ENCODE data around the gene TSPAN12. TPM values are rescaled to one million over a fixed set of nuclear protein-coding genes. Genes with fewer than 3 reads are reported as not detected.

The TSPAN12 gene
- total RNA-seq, 1 experiment from 2014 or later, result 8.7 TPM

GRCh38 chr7:120797026-120797645 lies 60.8 kb downstream of the TSPAN12 start:
- no peaks in the 10 kb centered on the region for H3K79me1 ChIP-seq (ENCODE audit: insufficient read depth, low read depth, low read length, poor library complexity, severe bottlenecking)
- H2AK5ac ChIP-seq (ENCODE audit: insufficient read length, low read length), result no peak overlapping the region
- no peaks in the 10 kb centered on the region for H3K23me2 ChIP-seq (ENCODE audit: insufficient read length, low read depth, low read length, poor library complexity, severe bottlenecking)
- H3K4me3 Mint-ChIP-seq, result no peak overlapping the region
- H3K27ac Mint-ChIP-seq, result no peak overlapping the region
- no peak overlapping the region for H2BK15ac ChIP-seq (ENCODE audit: low read depth, low read length)
- no peak overlapping the region for H3T11ph ChIP-seq (ENCODE audit: low read length)
- H3K9me3 Mint-ChIP-seq, result peaks cover 0 to 3% of the 10 kb centered on the region in 2 experiments; a peak in 3 of 5 replicates
- peaks cover 9 to 18% of the 10 kb centered on the region in 2 experiments for H3K4me1 Mint-ChIP-seq
- H4K20me1 ChIP-seq (ENCODE audit: control insufficient read depth, insufficient read depth, insufficient read length), result no peaks in the 10 kb centered on the region
- no peak overlapping the region for H2BK20ac ChIP-seq (ENCODE audit: low read depth, low read length, poor library complexity, severe bottlenecking)
- H3K36me3 Mint-ChIP-seq (ENCODE audit: insufficient read depth in 1 of 3, low read depth in 3 of 3), result peaks cover 7 to 13% (median 10%) of the 10 kb centered on the region in 3 experiments
- H3K9me3 ChIP-seq (ENCODE audit: control insufficient read depth, low read depth, low read length), result no peaks in the 10 kb centered on the region
- no peak overlapping the region for H3K4me2 ChIP-seq (ENCODE audit: insufficient read depth, insufficient read length, low read length)
- H3K14ac ChIP-seq (ENCODE audit: insufficient read depth, low read length), result no peak overlapping the region
- H3K4ac ChIP-seq (ENCODE audit: low read depth, low read length), result no peak overlapping the region
- H3K27me3 Mint-ChIP-seq (ENCODE audit: low read depth), result no peaks in the 10 kb centered on the region
- no peak overlapping the region for H4K91ac ChIP-seq (ENCODE audit: insufficient read length, low read depth, low read length)
- H2BK5ac ChIP-seq (ENCODE audit: insufficient read length, low read length), result no peak overlapping the region
- no peak overlapping the region for H3K27ac ChIP-seq (ENCODE audit: insufficient read length, low read depth, low read length)
- no peak overlapping the region for H2BK120ac ChIP-seq (ENCODE audit: low read depth, low read length, poor library complexity, severe bottlenecking)
- no peaks in the 10 kb centered on the region for H3K27me3 ChIP-seq (ENCODE audit: insufficient read depth, low read length)
- H3K79me2 ChIP-seq (ENCODE audit: insufficient read depth, low read length), result no peaks in the 10 kb centered on the region
- no peak for TF ChIP-seq CTCF (conservative IDR thresholded peaks at IDR 0.05)
- no peak overlapping the region for H4K8ac ChIP-seq (replicated peaks; ENCODE audit: insufficient read length, low read depth, low read length)
- no peak overlapping the region for H3K18ac ChIP-seq (ENCODE audit: insufficient read length, low read depth, low read length)
- no peak overlapping the region for H4K5ac ChIP-seq (ENCODE audit: insufficient read length, low read depth, low read length)
- no peak overlapping the region for H3K56ac ChIP-seq (ENCODE audit: insufficient read length, low read depth, low read length)
- H2AFZ ChIP-seq (ENCODE audit: low read length), result no peak overlapping the region
- DNase-seq, result no peak
- no peak overlapping the region for H3K9ac ChIP-seq (ENCODE audit: extremely low read depth, insufficient read length, low read length)
- WGBS (ENCODE audit: extremely low coverage, insufficient read length, low lambda C conversion rate), result no CpG with 5 or more reads among the region's 7 CpGs
- H2BK12ac ChIP-seq (ENCODE audit: insufficient read length, low read depth, low read length), result no peak overlapping the region
- H3K23ac ChIP-seq (ENCODE audit: insufficient read length, low read depth, low read length), result no peak overlapping the region
- H3K4me1 ChIP-seq (ENCODE audit: insufficient read depth, low read length), result no peaks in the 10 kb centered on the region
